Hematopoietic multipotent progenitor cell treated with erythropoietin and hydrocortisone succinate and interleukin-3 and kit ligand, for 15 days (in vitro differentiated cells): ENCODE data around the gene IL2RA.

Source experiments
- DNase-seq: peaks from one replicate; pipeline ENCODE4 v3.0.0-alpha.2; 2015; ENCODE audit warnings: low spot score

IL2RA gene

GRCh38 chr10:6013413-6014192 lies 48.6 kb downstream of the IL2RA start:
- DNase-seq = no peak

GRCh38 chr10:6012121-6012905 lies 49.9 kb downstream of the IL2RA start:
- DNase-seq = no peak

GRCh38 chr10:6011558-6011957 lies 50.6 kb downstream of the IL2RA start:
- no peak for DNase-seq

GRCh38 chr10:6010569-6010968 lies 51.6 kb downstream of the IL2RA start:
- no peak for DNase-seq

- no peak for DNase-seq
Measured at GRCh38 chr10:6009961-6010360, 52.2 kb downstream of the IL2RA start.

- peak; percentile 25 for DNase-seq
Measured at GRCh38 chr10:6009150-6009549, 53.0 kb downstream of the IL2RA start.

GRCh38 chr10:6008497-6009142 lies 53.5 kb downstream of the IL2RA start:
- DNase-seq = no peak

GRCh38 chr10:6006991-6007390 lies 55.2 kb downstream of the IL2RA start:
- DNase-seq = peak; percentile 25

- peak; percentile 57 for DNase-seq
Measured at GRCh38 chr10:6006546-6006945, 55.6 kb downstream of the IL2RA start.

- peak; percentile 86 for DNase-seq
Measured at GRCh38 chr10:6005856-6006395, 56.2 kb downstream of the IL2RA start.

- peak; percentile 25 for DNase-seq
Measured at GRCh38 chr10:6005161-6005804, 56.9 kb downstream of the IL2RA start.

GRCh38 chr10:6002809-6003510 lies 59.2 kb downstream of the IL2RA start:
- DNase-seq = no peak

GRCh38 chr10:5999440-6000165 lies 62.6 kb downstream of the IL2RA start:
- no peak for DNase-seq

- DNase-seq = no peak
Measured at GRCh38 chr10:5996696-5997095, 65.5 kb downstream of the IL2RA start.

- no peak for DNase-seq
Measured at GRCh38 chr10:5992398-5992797, 69.8 kb downstream of the IL2RA start.

GRCh38 chr10:5991708-5992107 lies 70.5 kb downstream of the IL2RA start:
- no peak for DNase-seq

GRCh38 chr10:5989756-5990155 lies 72.4 kb downstream of the IL2RA start:
- DNase-seq = no peak

GRCh38 chr10:5988336-5988920 lies 73.7 kb downstream of the IL2RA start:
- no peak for DNase-seq

GRCh38 chr10:5987747-5988146 lies 74.4 kb downstream of the IL2RA start:
- DNase-seq = peak; percentile 91

GRCh38 chr10:5985029-5985428 lies 77.1 kb downstream of the IL2RA start:
- no peak for DNase-seq
